Erythroblast (primary cell): ENCODE measurements around the gene STK26.
"Not testable (repeated sequence)": the region's sequence is repeated elsewhere in the genome, so short reads cannot be mapped to it uniquely, and the experiment has no call there.

Source experiments
- DNase-seq, 2 experiments: peaks; one replicate each; lab custom pipeline; 2025; lab: John Stamatoyannopoulos, UW
- GATA1 ChIP-seq: IDR thresholded peaks from 2 replicates; pipeline ENCODE4 v1.6.1; 2011; ENCODE audit warnings: low read depth, mild to moderate bottlenecking, control low read depth, low read length, moderate library complexity
- POLR2A ChIP-seq: IDR thresholded peaks from 2 replicates; pipeline ENCODE4 v1.6.1; 2011; ENCODE audit warnings: mild to moderate bottlenecking, low read length

STK26 gene

DNA sequence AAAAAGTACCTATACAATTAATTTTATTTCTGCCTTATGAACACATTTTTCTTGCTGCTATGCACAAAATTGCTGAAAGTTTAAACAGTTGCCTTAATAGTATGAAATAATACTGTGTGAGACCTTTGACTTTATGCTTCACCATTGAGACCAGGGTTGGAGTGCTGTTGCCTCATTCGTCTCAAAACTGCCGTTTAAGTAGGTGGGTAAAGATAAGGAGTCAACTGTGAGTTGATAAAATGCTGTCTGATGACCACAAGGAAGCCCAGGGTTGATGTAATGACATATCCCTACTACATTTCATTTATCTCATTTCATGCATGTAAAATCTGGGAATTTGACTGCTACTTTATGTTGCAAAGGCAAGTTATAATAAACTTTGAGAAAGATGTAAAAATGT lies 23.4 kb downstream of the STK26 start:
- peak; percentile 83 for DNase-seq
- no peak for TF ChIP-seq GATA1
- no peak for TF ChIP-seq POLR2A

- not testable (repeated sequence) for DNase-seq
These were observed 28.7 kb downstream of the STK26 start for GRCh38 chrX:132051778-132052177.

GRCh38 chrX:132058050-132058449 lies 34.9 kb downstream of the STK26 start:
- TF ChIP-seq GATA1 (no peak), POLR2A (no peak)
- no peak for DNase-seq

DNA sequence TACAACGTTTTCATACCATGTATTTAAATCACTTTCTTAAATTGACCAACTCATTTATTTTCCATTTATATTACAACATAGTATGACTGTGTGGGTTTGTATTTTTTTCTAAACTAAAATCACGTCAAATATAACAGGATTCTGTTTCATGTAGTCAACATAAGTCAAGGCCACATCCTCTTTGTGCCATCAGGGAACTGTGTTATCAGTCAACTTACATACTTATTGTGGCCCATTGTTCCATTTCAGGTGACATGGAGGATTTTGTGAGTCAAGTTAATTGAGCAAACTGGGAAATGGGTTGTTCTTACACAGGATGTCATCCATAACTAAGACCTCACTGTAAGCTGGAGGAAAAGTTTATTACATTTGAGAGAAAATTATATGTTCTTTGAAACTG lies 35.9 kb downstream of the STK26 start:
- TF ChIP-seq GATA1 = no peak
- no peak for TF ChIP-seq POLR2A
- no peak for DNase-seq

GRCh38 chrX:132059973-132060540 lies 37.0 kb downstream of the STK26 start:
- TF ChIP-seq POLR2A (no peak), GATA1 (no peak)
- DNase-seq = no peak

DNA sequence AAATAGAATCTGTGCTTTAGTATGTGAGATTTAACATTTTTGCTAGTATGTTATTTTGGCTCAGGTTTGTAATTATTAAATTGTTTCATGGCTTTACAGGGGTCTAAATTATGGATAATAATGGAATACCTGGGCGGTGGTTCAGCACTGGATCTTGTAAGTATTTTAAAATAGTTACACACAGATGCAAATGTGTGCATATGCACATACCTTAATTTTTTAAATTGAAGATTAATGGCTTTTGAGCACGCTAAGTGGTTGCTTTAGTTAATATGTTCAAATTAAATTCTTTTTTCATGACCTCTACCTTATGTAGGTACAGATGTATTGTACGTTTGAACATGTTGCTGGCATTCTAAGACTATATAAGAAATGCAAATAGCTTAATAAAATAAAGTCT lies 40.2 kb downstream of the STK26 start:
- TF ChIP-seq POLR2A (no peak), GATA1 (no peak)
- no peak for DNase-seq

DNA sequence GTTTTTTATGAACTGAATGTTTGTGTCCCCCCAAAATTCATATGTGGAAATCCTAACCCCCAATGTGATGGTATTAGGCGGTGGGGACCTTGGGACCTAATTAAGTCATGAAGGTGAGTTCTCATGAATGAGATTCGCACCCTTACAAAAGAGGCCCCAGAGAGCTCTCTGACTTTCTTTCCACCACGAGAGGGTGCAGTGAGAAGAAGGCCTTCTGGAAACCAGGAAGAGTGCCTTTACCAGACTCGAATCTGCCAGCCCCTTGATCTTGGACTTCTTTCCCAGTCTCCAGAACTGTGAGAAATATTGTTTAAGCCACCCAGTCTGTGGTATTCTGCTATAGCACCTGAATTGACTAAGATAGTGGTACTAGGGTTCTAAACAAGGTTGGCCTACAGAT lies 40.8 kb downstream of the STK26 start:
- DNase-seq = no peak
- TF ChIP-seq GATA1 (no peak), POLR2A (no peak)

DNA sequence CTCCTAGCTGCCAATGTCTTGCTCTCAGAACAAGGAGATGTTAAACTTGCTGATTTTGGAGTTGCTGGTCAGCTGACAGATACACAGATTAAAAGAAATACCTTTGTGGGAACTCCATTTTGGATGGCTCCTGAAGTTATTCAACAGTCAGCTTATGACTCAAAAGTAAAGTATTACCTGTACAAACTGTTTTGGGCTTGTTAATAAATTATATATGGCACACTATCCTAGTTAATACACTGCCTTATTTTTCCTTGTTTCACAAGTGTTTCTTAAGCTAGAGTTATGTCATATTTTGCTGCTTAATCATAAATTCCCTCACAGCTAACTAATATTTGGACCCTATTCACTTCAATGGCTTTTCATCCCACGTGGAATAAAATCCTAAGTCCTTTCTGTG lies 45.3 kb downstream of the STK26 start:
- no peak for TF ChIP-seq POLR2A
- TF ChIP-seq GATA1 = no peak

GRCh38 chrX:132071254-132071653 lies 48.2 kb downstream of the STK26 start:
- DNase-seq = peak; percentile 4 to 24
- TF ChIP-seq GATA1 (no peak), POLR2A (no peak)

More for the DNA sequence above, 45.3 kb downstream of the STK26 start:
- DNase-seq = no peak

DNA sequence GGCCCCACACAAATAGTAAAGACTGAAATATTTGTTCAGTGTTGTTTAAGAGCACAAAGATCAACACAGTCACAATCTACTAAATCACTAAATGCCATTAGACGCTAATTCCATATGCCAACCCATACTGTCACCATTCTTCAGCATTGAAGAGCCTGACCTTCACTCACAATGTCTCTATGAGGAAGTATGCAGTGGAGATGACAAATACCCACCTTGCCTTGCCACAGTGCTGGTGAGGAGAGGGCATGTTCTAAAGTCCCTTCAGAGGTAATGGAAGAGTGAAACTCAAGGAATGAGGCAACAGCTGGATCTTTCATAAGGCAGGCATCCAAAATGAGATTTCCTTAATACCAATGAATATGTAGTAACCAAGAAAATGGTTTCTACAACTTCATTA lies 54.3 kb downstream of the STK26 start:
- no peak for TF ChIP-seq GATA1
- no peak for TF ChIP-seq POLR2A
- DNase-seq = no peak

- TF ChIP-seq POLR2A (no peak), GATA1 (no peak)
- DNase-seq = no peak
These were observed 54.8 kb downstream of the STK26 start for GRCh38 chrX:132077912-132078311.

- DNase-seq = no peak
These were observed 62.7 kb downstream of the STK26 start for GRCh38 chrX:132085786-132086185.

DNA sequence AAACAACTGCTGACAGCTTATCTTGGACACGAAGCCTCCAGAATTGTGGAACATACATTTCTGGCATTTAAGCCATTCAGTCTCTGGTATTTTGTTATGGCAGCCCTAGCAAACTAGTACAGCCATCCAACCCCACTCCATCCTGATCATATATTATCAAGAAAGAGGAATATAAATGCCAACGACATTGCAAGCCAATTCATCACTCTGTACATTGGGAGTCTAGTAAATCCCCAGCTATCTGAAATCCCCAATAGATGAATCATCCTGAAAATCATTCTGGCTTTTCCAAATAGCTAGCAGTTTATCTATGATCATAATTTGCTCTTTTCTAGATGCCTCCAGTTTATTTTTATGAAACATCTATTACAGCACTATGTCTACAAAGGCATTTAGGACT lies 63.6 kb downstream of the STK26 start:
- no peak for DNase-seq
- TF ChIP-seq GATA1 (no peak), POLR2A (no peak)

More at GRCh38 chrX:132085786-132086185, 62.7 kb downstream of the STK26 start:
- TF ChIP-seq GATA1 (no peak), POLR2A (no peak)

DNA sequence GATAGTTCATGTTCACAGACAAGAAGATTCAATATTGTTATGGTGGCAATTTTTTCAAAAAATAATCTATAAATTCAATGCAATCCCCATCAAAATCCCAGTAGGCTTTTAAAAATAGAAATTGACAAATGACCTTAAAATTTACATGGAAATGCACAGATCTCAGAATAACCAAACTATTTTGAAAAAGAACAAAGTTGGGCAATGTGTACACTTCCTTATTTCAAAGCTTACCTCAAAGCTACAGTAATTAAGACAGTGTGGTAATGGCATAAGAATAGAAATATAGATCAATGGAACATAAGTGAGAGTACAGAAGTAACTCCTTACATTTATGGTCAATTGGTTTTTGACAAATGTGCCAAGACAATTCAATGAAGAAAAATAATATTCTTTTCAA lies 65.8 kb downstream of the STK26 start:
- DNase-seq = no peak
- TF ChIP-seq GATA1 = no peak
- TF ChIP-seq POLR2A = no peak

GRCh38 chrX:132090403-132091159 lies 67.5 kb downstream of the STK26 start:
- TF ChIP-seq GATA1 = no peak
- TF ChIP-seq POLR2A = no peak
- no peak for DNase-seq
